IMR-90 (cell line): Measurements from ENCODE around the gene SHROOM3. TPM values are rescaled to one million over a fixed set of nuclear protein-coding genes. Genes with fewer than 3 reads are reported as not detected.

Source experiments
- ATAC-seq: fragments of 200-7000 bp; cut with Tn5 transposase; 2 replicates; pipeline ENCODE4 v1.9.1; 2020; ENCODE audit warnings: low read depth, mild to moderate bottlenecking, moderate library complexity
- BruUV-seq: library from RNA; stranded (reverse); fragments of 400-500 nt; replicated peaks from 2 replicates; lab custom pipeline; 2021; lab: Mats Ljungman, UMichigan
- CTCF ChIA-PET: fragments of 300-600 bp; formaldehyde crosslinking; extraction: SDS; loops from one replicate; lab custom pipeline; 2021; ENCODE audit warnings: antibody characterized with exemption; lab: Yijun Ruan, JAX
- POLR2A ChIA-PET: fragments of 300-600 bp; sonication (Branson Sonifier 250); formaldehyde crosslinking; loops from one replicate; lab custom pipeline; 2022; ENCODE audit warnings: antibody characterized with exemption; ENCODE audit not compliant: unreplicated experiment; lab: Charles Lee
- DNase-seq: peaks from one replicate; pipeline ENCODE4 v3.0.0; 2013
- H2AFZ ChIP-seq: replicated peaks from 2 replicates; pipeline ENCODE3; 2013; ENCODE audit warnings: low read length, mild to moderate bottlenecking; ENCODE audit not compliant: poor library complexity
- H2AK5ac ChIP-seq: 2 replicates; pipeline ENCODE4 v1.6.1; 2013; ENCODE audit warnings: low read depth, low read length, inconsistent platforms
- H2AK9ac ChIP-seq: replicated peaks from 2 replicates; pipeline ENCODE3; 2013; ENCODE audit warnings: mild to moderate bottlenecking, low read depth, low read length, moderate library complexity; ENCODE audit not compliant: poor library complexity
- H2BK120ac ChIP-seq: 2 replicates; pipeline ENCODE4 v1.6.1; 2013; ENCODE audit warnings: low read depth, low read length, inconsistent platforms
- H2BK15ac ChIP-seq: 3 replicates; pipeline ENCODE4 v1.6.1; 2013; ENCODE audit warnings: low read depth, low read length, inconsistent platforms
- H2BK20ac ChIP-seq: 2 replicates; pipeline ENCODE4 v1.6.1; 2013; ENCODE audit warnings: low read depth, mild to moderate bottlenecking, inconsistent platforms, low read length, moderate library complexity
- H2BK5ac ChIP-seq: 2 replicates; pipeline ENCODE4 v1.6.1; 2013; ENCODE audit warnings: mild to moderate bottlenecking, low read depth, low read length, inconsistent platforms; ENCODE audit not compliant: poor library complexity, severe bottlenecking
- H3K14ac ChIP-seq: replicated peaks from 2 replicates; pipeline ENCODE4 v1.6.1; 2013; ENCODE audit warnings: low read depth, low read length, inconsistent platforms
- H3K18ac ChIP-seq: 2 replicates; pipeline ENCODE4 v1.6.1; 2013; ENCODE audit warnings: low read depth, low read length, control low read depth
- H3K23ac ChIP-seq: 2 replicates; pipeline ENCODE4 v1.6.1; 2013; ENCODE audit warnings: low read depth, low read length, inconsistent platforms
- H3K27ac ChIP-seq: 2 replicates; pipeline ENCODE4 v1.5.1; 2013; ENCODE audit warnings: mild to moderate bottlenecking, control low read depth, low read length; ENCODE audit not compliant: insufficient read depth
- H3K27me3 ChIP-seq: 2 replicates; pipeline ENCODE4 v1.6.1; 2013; ENCODE audit warnings: low read length; ENCODE audit not compliant: control insufficient read depth, insufficient read depth
- H3K36me3 ChIP-seq: 2 replicates; pipeline ENCODE4 v1.6.1; 2013; ENCODE audit warnings: low read length, mixed read lengths; ENCODE audit not compliant: control insufficient read depth, insufficient read depth
- H3K4ac ChIP-seq: 2 replicates; pipeline ENCODE4 v1.6.1; 2013; ENCODE audit warnings: low read depth, low read length, inconsistent platforms
- H3K4me1 ChIP-seq: 2 replicates; pipeline ENCODE4 v1.6.1; 2013; ENCODE audit warnings: low read length, mixed read lengths; ENCODE audit not compliant: control insufficient read depth, insufficient read depth
- H3K4me2 ChIP-seq: 2 replicates; pipeline ENCODE4 v1.6.1; 2013; ENCODE audit warnings: low read depth, mild to moderate bottlenecking, control low read depth, low read length, moderate library complexity
- H3K4me3 ChIP-seq: 2 replicates; pipeline ENCODE4 v1.5.1; 2013; ENCODE audit warnings: low read depth, mild to moderate bottlenecking, control low read depth, low read length, moderate library complexity; ENCODE audit not compliant: insufficient read depth
- H3K56ac ChIP-seq: 2 replicates; pipeline ENCODE4 v1.6.1; 2013; ENCODE audit warnings: low read length, inconsistent platforms; ENCODE audit not compliant: insufficient read depth; ENCODE audit errors: extremely low read depth
- H3K79me1 ChIP-seq, 2 experiments: 2 replicates each; pipeline ENCODE4 v1.6.1; 2013; ENCODE audit warnings: low read length in 2 of 2, inconsistent platforms in 1 of 2, low read depth in 1 of 2
- H3K9ac ChIP-seq: 2 replicates; pipeline ENCODE4 v1.6.1; 2013; ENCODE audit warnings: low read depth, low read length, control low read depth
- H3K9me1 ChIP-seq: 2 replicates; pipeline ENCODE4 v1.6.1; 2013; ENCODE audit warnings: low read length, inconsistent platforms; ENCODE audit not compliant: insufficient read depth
- H3K9me3 ChIP-seq: 2 replicates; pipeline ENCODE4 v1.6.1; 2013; ENCODE audit warnings: low read length; ENCODE audit not compliant: control insufficient read depth, insufficient read depth
- H4K20me1 ChIP-seq: 2 replicates; pipeline ENCODE4 v1.6.1; 2013; ENCODE audit warnings: low read length, inconsistent platforms; ENCODE audit not compliant: insufficient read depth
- H4K5ac ChIP-seq: 2 replicates; pipeline ENCODE4 v1.6.1; 2013; ENCODE audit warnings: mild to moderate bottlenecking, low read depth, low read length, control low read depth
- H4K8ac ChIP-seq, 2 experiments: 2 replicates each; pipeline ENCODE4 v1.6.1; 2013; ENCODE audit warnings: low read depth in 2 of 2, low read length in 2 of 2, control low read depth in 1 of 2, inconsistent platforms in 1 of 2
- H4K91ac ChIP-seq: 2 replicates; pipeline ENCODE4 v1.6.1; 2013; ENCODE audit warnings: low read depth, low read length, inconsistent platforms; ENCODE audit not compliant: insufficient read depth
- BHLHE40 ChIP-seq: fragments of 150-350 bp; IDR thresholded peaks from 2 replicates; pipeline ENCODE4 v1.6.1; 2016; ENCODE audit warnings: mild to moderate bottlenecking, low read depth, low read length
- CEBPB ChIP-seq: IDR thresholded peaks from 2 replicates; pipeline ENCODE4 v1.6.1; 2012; ENCODE audit warnings: low read depth, low read length, improper control_type of control experiment
- CTCF ChIP-seq: conservative IDR thresholded peaks from 2 replicates; pipeline ENCODE4 v1.5.1; 2012; ENCODE audit warnings: mild to moderate bottlenecking, low read depth, low read length, improper control_type of control experiment
- ELK1 ChIP-seq: fragments of 150-350 bp; IDR thresholded peaks from 2 replicates; pipeline ENCODE4 v1.6.1; 2016; ENCODE audit warnings: low read depth, mild to moderate bottlenecking, low read length, moderate library complexity, borderline replicate concordance
- FOS ChIP-seq: fragments of 150-350 bp; IDR thresholded peaks from 2 replicates; pipeline ENCODE4 v1.6.1; 2016; ENCODE audit warnings: low read depth, low read length
- MAFK ChIP-seq: IDR thresholded peaks from 2 replicates; pipeline ENCODE4 v1.6.1; 2012; ENCODE audit warnings: low read depth, low read length, improper control_type of control experiment
- MXI1 ChIP-seq: IDR thresholded peaks from 2 replicates; pipeline ENCODE4 v1.6.1; 2012; ENCODE audit warnings: low read depth, mild to moderate bottlenecking, low read length, moderate library complexity, borderline replicate concordance
- NFE2L2 ChIP-seq: fragments of 150-350 bp; IDR thresholded peaks from 2 replicates; pipeline ENCODE4 v1.6.1; 2016; ENCODE audit warnings: low read depth, mild to moderate bottlenecking, low read length
- RAD21 ChIP-seq: IDR thresholded peaks from 2 replicates; pipeline ENCODE4 v1.6.1; 2012; ENCODE audit warnings: low read length, improper control_type of control experiment
- RCOR1 ChIP-seq: IDR thresholded peaks from 2 replicates; pipeline ENCODE4 v1.6.1; 2012; ENCODE audit warnings: mild to moderate bottlenecking, low read length, improper control_type of control experiment; ENCODE audit not compliant: insufficient replicate concordance
- RFX5 ChIP-seq: IDR thresholded peaks from 2 replicates; pipeline ENCODE4 v1.8.0; 2012; ENCODE audit warnings: low read depth, mild to moderate bottlenecking, low read length, moderate library complexity
- SMC3 ChIP-seq: fragments of 150-350 bp; IDR thresholded peaks from 2 replicates; pipeline ENCODE4 v1.6.1; 2016; ENCODE audit warnings: low read depth, mild to moderate bottlenecking, antibody characterized with exemption, low read length, moderate library complexity
- USF2 ChIP-seq: fragments of 150-350 bp; IDR thresholded peaks from 2 replicates; pipeline ENCODE4 v1.6.1; 2017; ENCODE audit warnings: mild to moderate bottlenecking, antibody characterized with exemption, low read length, low read depth
- WGBS, 2 experiments: methylation state at CpG; one replicate each; pipeline versions ENCODE4 v1.1.5 to v1.1.7; 2013; ENCODE audit warnings: missing lambda C conversion rate in 2 of 2; ENCODE audit not compliant: insufficient read length in 1 of 2; ENCODE audit errors: extremely low coverage in 2 of 2; 5-methylcytosine and 5-hydroxymethylcytosine counted together
- dilution Hi-C: fragments of 300-500 bp; cut with HindIII; formaldehyde crosslinking; loops from one replicate; pipeline ENCODE4 v1.14.3; 2018; ENCODE audit warnings: low sequenced_read_pairs; ENCODE audit not compliant: unreplicated experiment
- in situ Hi-C: fragments of 300-500 bp; cut with MboI; formaldehyde crosslinking; loops from 3 replicates; pipeline ENCODE4 v1.14.3; 2019; ENCODE audit warnings: low sequenced_read_pairs, inconsistent platforms, mixed read lengths
- intact Hi-C: fragments of 100-400 bp; cut with micrococcal nuclease; formaldehyde crosslinking; loops from 2 replicates; pipeline ENCODE4 v1.10.0; 2022
- polyA plus RNA-seq, 3 experiments: library from polyadenylated mRNA; depleted of rRNA; stranded (reverse); fragments of >200 nt; gene quantifications; 2 replicates each; pipeline ENCODE4 v1.2.3, GENCODE V29; 2012; ENCODE audit warnings: low replicate concordance in 1 of 3
- total RNA-seq: library from RNA; depleted of rRNA; stranded (reverse); fragments of >200 nt; gene quantifications from 2 replicates; pipeline ENCODE4 v1.2.3, GENCODE V29; 2012

The SHROOM3 gene
- total and polyA plus RNA-seq, 2 of the 4 experiments (the other 2 are of a cell fraction), result 10.8 to 19.5 TPM

GRCh38 chr4:76563454-76564122 is 128.6 kb downstream of the SHROOM3 start:
- peak overlapping the region; percentile 53 for H2BK5ac ChIP-seq
- peak overlapping the region; percentile 82 for H3K14ac ChIP-seq
- peak overlapping the region; percentile 77 for H3K23ac ChIP-seq
- POLR2A ChIA-PET, result no interaction called here
- peak overlapping the region; percentile 17 for H2AK9ac ChIP-seq
- no TSS peak for BruUV-seq
- H3K4ac ChIP-seq, result peak overlapping the region; percentile 89
- H3K27ac ChIP-seq, result peak overlapping the region; percentile 25; the same call in 1 of the 2 replicates
- DNase-seq (no peak), ATAC-seq (no peak)
- no peaks in the 10 kb centered on the region for H3K27me3 ChIP-seq
- H3K9me3 ChIP-seq, result no peaks in the 10 kb centered on the region
- H3K18ac ChIP-seq, result peak overlapping the region; percentile 58; the same call in 1 of the 2 replicates
- peaks cover 15% of the 10 kb centered on the region for H3K4me1 ChIP-seq
- peak overlapping the region; percentile 91 for H2BK20ac ChIP-seq
- intact Hi-C loops, result loop anchor here (5.0 kb wide), 1 partner anchor 44 kb away; no protein-coding TSS in a partner anchor
- WGBS, 2 experiments, result 100% methylated on average over 1 of the region's 7 CpGs; no CpG with 5 or more reads in 1 of the 2 experiments
- no peak overlapping the region for H3K4me2 ChIP-seq
- peak overlapping the region; percentile 74; the same call in 1 of the 2 replicates for H4K5ac ChIP-seq
- peak overlapping the region; percentile 84 for H4K91ac ChIP-seq
- H4K20me1 ChIP-seq, result no peaks in the 10 kb centered on the region
- no peak overlapping the region for H3K4me3 ChIP-seq
- H3K56ac ChIP-seq, result peak overlapping the region; percentile 43; the same call in 1 of the 2 replicates
- peak overlapping the region; percentile 94 for H2AK5ac ChIP-seq
- no peak for TF ChIP-seq ELK1
- TF ChIP-seq MXI1, result no peak
- TF ChIP-seq RAD21, result no peak
- no peak for TF ChIP-seq NFE2L2
- TF ChIP-seq CEBPB, result no peak
- TF ChIP-seq CTCF, result no peak
- TF ChIP-seq SMC3, result no peak
- no peak for TF ChIP-seq USF2
- no peak for TF ChIP-seq RCOR1
- TF ChIP-seq BHLHE40, result no peak
- no peak for TF ChIP-seq MAFK
- TF ChIP-seq FOS, result no peak
- no peak for TF ChIP-seq RFX5
- CTCF ChIA-PET, result no interaction called here
- no peak overlapping the region for H3K9ac ChIP-seq
- peaks cover 12% of the 10 kb centered on the region for H3K9me1 ChIP-seq
- H2AFZ ChIP-seq, result peak overlapping the region; percentile 64
- H2BK120ac ChIP-seq, result peak overlapping the region; percentile 90
- peak overlapping the region; percentile 90; the same call in 2 of the 3 replicates for H2BK15ac ChIP-seq
- dilution Hi-C loops, result no loop called here
- peak overlapping the region; percentile 79 to 86 for H4K8ac ChIP-seq
- H3K79me1 ChIP-seq, result peaks cover 0 to 13% of the 10 kb centered on the region in 2 experiments; a peak in 1 of 4 replicates
- no peaks in the 10 kb centered on the region for H3K36me3 ChIP-seq
- in situ Hi-C loops, result no loop called here
